ENCODE results near the gene HDLBP. TPM values are rescaled to one million over a fixed set of nuclear protein-coding genes. Genes with fewer than 3 reads are reported as not detected.

The HDLBP gene
- total and polyA plus RNA-seq, 2 of the 4 experiments (the other 2 are of a cell fraction): 648 to 1,165 TPM

DNA sequence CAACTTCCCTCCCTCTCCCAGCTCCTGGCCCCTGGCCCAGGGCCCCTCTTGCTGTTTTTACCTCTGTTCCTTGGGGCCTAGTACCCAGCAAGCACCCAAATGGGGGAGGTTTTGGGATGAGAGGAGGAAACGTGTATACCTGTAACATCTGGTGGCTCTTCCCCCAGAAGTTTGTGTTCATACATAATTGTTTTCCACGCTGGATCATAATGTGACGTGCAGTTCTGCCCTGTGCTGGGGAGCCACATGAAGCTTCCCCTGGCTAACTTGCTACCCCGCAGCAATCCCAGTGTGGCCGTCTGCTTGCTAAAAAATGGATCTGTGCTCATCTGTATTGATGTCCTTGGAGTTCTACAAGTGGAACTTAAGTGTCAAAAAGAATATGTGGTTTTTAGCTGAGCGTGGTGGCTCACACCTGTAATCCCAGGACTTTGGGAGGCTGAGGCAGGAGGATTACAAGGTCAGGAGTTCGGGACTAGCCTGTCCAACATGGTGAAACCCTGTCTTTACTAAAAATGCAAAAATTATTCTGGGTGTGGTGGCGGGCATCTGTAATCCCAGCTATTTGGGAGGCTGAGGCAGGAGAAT is 90.5 kb downstream of the HDLBP start:
- dilution Hi-C loops (cut with HindIII; ENCODE audit: low sequenced_read_pairs, unreplicated experiment) (no loop called here), in situ Hi-C loops (cut with MboI; ENCODE audit: low sequenced_read_pairs) (loop anchor here (5.0 kb wide), 1 partner anchor 373 kb away; no protein-coding TSS in a partner anchor), intact Hi-C loops (cut with micrococcal nuclease) (no loop called here)
- H3K9ac ChIP-seq (ENCODE audit: low read depth, low read length): no peak overlapping the region
- H4K91ac ChIP-seq (ENCODE audit: insufficient read depth, low read depth, low read length): no peak overlapping the region
- no peak overlapping the region for H4K5ac ChIP-seq (ENCODE audit: low read depth, low read length)
- H2BK15ac ChIP-seq (ENCODE audit: low read depth, low read length): no peak overlapping the region
- no peaks in the 10 kb centered on the region for H3K27me3 ChIP-seq (ENCODE audit: control insufficient read depth, insufficient read depth, low read length)
- no peak overlapping the region for H3K4me2 ChIP-seq (ENCODE audit: low read depth, low read length)
- ATAC-seq (ENCODE audit: low read depth) (no peak), DNase-seq (no peak)
- H2BK20ac ChIP-seq (ENCODE audit: low read depth, low read length): no peak overlapping the region
- peaks cover 43% of the 10 kb centered on the region for H3K36me3 ChIP-seq (ENCODE audit: control insufficient read depth, insufficient read depth, low read length)
- BruUV-seq (replicated peaks): no TSS peak
- H2AFZ ChIP-seq (replicated peaks; ENCODE audit: low read length, poor library complexity): no peak overlapping the region
- no peak overlapping the region for H3K27ac ChIP-seq (ENCODE audit: insufficient read depth, low read length)
- H3K23ac ChIP-seq (ENCODE audit: low read depth, low read length): no peak overlapping the region
- CTCF ChIA-PET: interaction anchor here (0.6 kb wide), 1 partner anchor 101 kb away, joined by 3 read pairs; no protein-coding TSS in a partner anchor
- peaks cover 3% of the 10 kb centered on the region; the same call in 1 of the 2 replicates for H3K9me1 ChIP-seq (ENCODE audit: insufficient read depth, low read length)
- H3K9me3 ChIP-seq (ENCODE audit: control insufficient read depth, insufficient read depth, low read length): no peaks in the 10 kb centered on the region
- H2BK120ac ChIP-seq (ENCODE audit: low read depth, low read length): no peak overlapping the region
- no peak overlapping the region for H3K56ac ChIP-seq (ENCODE audit: extremely low read depth, insufficient read depth, low read length)
- peaks cover 68% of the 10 kb centered on the region for H4K20me1 ChIP-seq (ENCODE audit: insufficient read depth, low read length)
- no peak overlapping the region for H3K4ac ChIP-seq (ENCODE audit: low read depth, low read length)
- H2AK5ac ChIP-seq (ENCODE audit: low read depth, low read length): no peak overlapping the region
- no peak overlapping the region for H3K18ac ChIP-seq (ENCODE audit: low read depth, low read length)
- no peak overlapping the region for H3K4me3 ChIP-seq (ENCODE audit: insufficient read depth, low read depth, low read length)
- no peak overlapping the region for H3K14ac ChIP-seq (replicated peaks; ENCODE audit: low read depth, low read length)
- H2BK5ac ChIP-seq (ENCODE audit: low read depth, low read length, poor library complexity, severe bottlenecking): no peak overlapping the region
- H3K4me1 ChIP-seq (ENCODE audit: control insufficient read depth, insufficient read depth, low read length): peaks cover 9% of the 10 kb centered on the region; the same call in 1 of the 2 replicates
- H4K8ac ChIP-seq (ENCODE audit: low read depth in 2 of 2, low read length in 2 of 2): no peak overlapping the region
- no peak overlapping the region for H2AK9ac ChIP-seq (replicated peaks; ENCODE audit: low read depth, low read length, poor library complexity)
- H3K79me1 ChIP-seq (ENCODE audit: low read depth in 1 of 2, low read length in 2 of 2): peaks cover 12 to 40% of the 10 kb centered on the region in 2 experiments
- TF ChIP-seq FOS (IDR thresholded peaks at IDR 0.05; ENCODE audit: low read depth, low read length) (no peak), NFE2L2 (IDR thresholded peaks at IDR 0.05; ENCODE audit: low read depth, low read length) (no peak), RAD21 (IDR thresholded peaks at IDR 0.05; ENCODE audit: low read length) (no peak), SMC3 (IDR thresholded peaks at IDR 0.05; ENCODE audit: low read depth, low read length) (no peak), MAZ (IDR thresholded peaks at IDR 0.05; ENCODE audit: borderline replicate concordance, low read depth, low read length) (no peak), MXI1 (IDR thresholded peaks at IDR 0.05; ENCODE audit: borderline replicate concordance, low read depth, low read length) (no peak)
- TF ChIP-seq, protein P1, sequence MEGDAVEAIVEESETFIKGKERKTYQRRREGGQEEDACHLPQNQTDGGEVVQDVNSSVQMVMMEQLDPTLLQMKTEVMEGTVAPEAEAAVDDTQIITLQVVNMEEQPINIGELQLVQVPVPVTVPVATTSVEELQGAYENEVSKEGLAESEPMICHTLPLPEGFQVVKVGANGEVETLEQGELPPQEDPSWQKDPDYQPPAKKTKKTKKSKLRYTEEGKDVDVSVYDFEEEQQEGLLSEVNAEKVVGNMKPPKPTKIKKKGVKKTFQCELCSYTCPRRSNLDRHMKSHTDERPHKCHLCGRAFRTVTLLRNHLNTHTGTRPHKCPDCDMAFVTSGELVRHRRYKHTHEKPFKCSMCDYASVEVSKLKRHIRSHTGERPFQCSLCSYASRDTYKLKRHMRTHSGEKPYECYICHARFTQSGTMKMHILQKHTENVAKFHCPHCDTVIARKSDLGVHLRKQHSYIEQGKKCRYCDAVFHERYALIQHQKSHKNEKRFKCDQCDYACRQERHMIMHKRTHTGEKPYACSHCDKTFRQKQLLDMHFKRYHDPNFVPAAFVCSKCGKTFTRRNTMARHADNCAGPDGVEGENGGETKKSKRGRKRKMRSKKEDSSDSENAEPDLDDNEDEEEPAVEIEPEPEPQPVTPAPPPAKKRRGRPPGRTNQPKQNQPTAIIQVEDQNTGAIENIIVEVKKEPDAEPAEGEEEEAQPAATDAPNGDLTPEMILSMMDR (conservative IDR thresholded peaks at IDR 0.05; ENCODE audit: low read depth, low read length): no peak
- TF ChIP-seq, protein P2, sequence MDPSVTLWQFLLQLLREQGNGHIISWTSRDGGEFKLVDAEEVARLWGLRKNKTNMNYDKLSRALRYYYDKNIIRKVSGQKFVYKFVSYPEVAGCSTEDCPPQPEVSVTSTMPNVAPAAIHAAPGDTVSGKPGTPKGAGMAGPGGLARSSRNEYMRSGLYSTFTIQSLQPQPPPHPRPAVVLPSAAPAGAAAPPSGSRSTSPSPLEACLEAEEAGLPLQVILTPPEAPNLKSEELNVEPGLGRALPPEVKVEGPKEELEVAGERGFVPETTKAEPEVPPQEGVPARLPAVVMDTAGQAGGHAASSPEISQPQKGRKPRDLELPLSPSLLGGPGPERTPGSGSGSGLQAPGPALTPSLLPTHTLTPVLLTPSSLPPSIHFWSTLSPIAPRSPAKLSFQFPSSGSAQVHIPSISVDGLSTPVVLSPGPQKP (IDR thresholded peaks at IDR 0.05; ENCODE audit: borderline replicate concordance, low read depth, low read length): no peak
- POLR2A ChIA-PET (ENCODE audit: unreplicated experiment): no interaction called here
- WGBS, 2 experiments (ENCODE audit: extremely low coverage in 2 of 2, insufficient read length in 1 of 2): 73% methylated on average over 5 of the region's 8 CpGs; no CpG with 5 or more reads in 1 of the 2 experiments
